Activated CD8-positive, alpha-beta T cell treated with anti-CD3 and anti-CD28 coated beads for 36 hours (primary cell): ENCODE data around the gene HEPN1. TPM values are rescaled to one million over a fixed set of nuclear protein-coding genes. Genes with fewer than 3 reads are reported as not detected.

Experiments
- ATAC-seq: fragments of 200-7000 bp; cut with Tn5 transposase; one replicate; pipeline ENCODE4 v1.10.0; 2021; ENCODE audit warnings: mild to moderate bottlenecking, moderate library complexity
- CTCF ChIA-PET: fragments of 350-600 bp; sonication (Branson Sonifier 250); formaldehyde crosslinking; loops from one replicate; lab custom pipeline; 2021; ENCODE audit warnings: antibody characterized with exemption; lab: Charles Lee
- POLR2A ChIA-PET: fragments of 350-600 bp; sonication (Branson Sonifier 250); formaldehyde crosslinking; loops from one replicate; lab custom pipeline; 2021; ENCODE audit warnings: antibody characterized with exemption; lab: Charles Lee
- DNase-seq: peaks from one replicate; pipeline ENCODE4 v3.0.0-alpha.2; 2020
- H3K27ac Mint-ChIP-seq: one replicate; pipeline ENCODE4 v1.8.0; 2021; ENCODE audit warnings: mild to moderate bottlenecking, mixed read lengths
- H3K27me3 Mint-ChIP-seq: one replicate; pipeline ENCODE4 v1.8.0; 2021; ENCODE audit warnings: mixed read lengths
- H3K36me3 Mint-ChIP-seq: one replicate; pipeline ENCODE4 v1.8.0; 2021; ENCODE audit warnings: low read depth, mixed read lengths
- H3K4me1 Mint-ChIP-seq: one replicate; pipeline ENCODE4 v1.8.0; 2021; ENCODE audit warnings: low read depth, mixed read lengths
- H3K4me3 Mint-ChIP-seq: one replicate; pipeline ENCODE4 v1.8.0; 2021; ENCODE audit warnings: mild to moderate bottlenecking, moderate library complexity, mixed read lengths
- H3K9me3 Mint-ChIP-seq: one replicate; pipeline ENCODE4 v1.8.0; 2021; ENCODE audit warnings: mixed read lengths
- CTCF ChIP-seq: fragments of 200-600 bp; IDR thresholded peaks from one replicate; pipeline ENCODE4 v1.8.0; 2022; ENCODE audit warnings: antibody characterized with exemption, mild to moderate bottlenecking
- intact Hi-C: fragments of 100-400 bp; cut with micrococcal nuclease; formaldehyde crosslinking; loops from one replicate; pipeline ENCODE4 v1.10.0; 2022
- total RNA-seq, 2 experiments: library from RNA; stranded (reverse); gene quantifications; one replicate each; pipeline ENCODE4 v1.2.3, GENCODE V29; 2021

The HEPN1 gene
- total RNA-seq, 2 experiments from 2014 or later, result not detected

GRCh38 chr11:124893781-124894401, 25.2 kb upstream of the HEPN1 start:
- intact Hi-C loops, result no loop called here
- H3K27ac Mint-ChIP-seq, result no peak overlapping the region
- ATAC-seq, result no peak

GRCh38 chr11:124894606-124895430, 24.2 kb upstream of the HEPN1 start:
- peaks cover 2% of the 10 kb centered on the region for H3K4me1 Mint-ChIP-seq
- H3K27me3 Mint-ChIP-seq, result peaks cover 3% of the 10 kb centered on the region
- H3K36me3 Mint-ChIP-seq, result no peaks in the 10 kb centered on the region
- DNase-seq (no peak), ATAC-seq (no peak)
- H3K4me3 Mint-ChIP-seq, result no peak overlapping the region
- intact Hi-C loops, result no loop called here
- no peak overlapping the region for H3K27ac Mint-ChIP-seq
- no peaks in the 10 kb centered on the region for H3K9me3 Mint-ChIP-seq
- ChIA-PET CTCF (no interaction called here), POLR2A (interaction anchor here (1.0 kb wide), 1 partner anchor 17 kb away, joined by 3 read pairs; no protein-coding TSS in a partner anchor)
- no peak for TF ChIP-seq CTCF

More at GRCh38 chr11:124893781-124894401, 25.2 kb upstream of the HEPN1 start:
- no peaks in the 10 kb centered on the region for H3K36me3 Mint-ChIP-seq
- H3K27me3 Mint-ChIP-seq, result no peaks in the 10 kb centered on the region
- no peaks in the 10 kb centered on the region for H3K9me3 Mint-ChIP-seq
- DNase-seq, result no peak
- ChIA-PET POLR2A (no interaction called here), CTCF (interaction anchor here (0.6 to 2.5 kb wide), 3 partner anchors 18 to 357 kb away, joined by 3 to 7 read pairs (median 4); no protein-coding TSS in a partner anchor)
- H3K4me1 Mint-ChIP-seq, result peaks cover 2% of the 10 kb centered on the region
- TF ChIP-seq CTCF, result no peak
- H3K4me3 Mint-ChIP-seq, result no peak overlapping the region

GRCh38 chr11:124895471-124895971, 23.5 kb upstream of the HEPN1 start:
- ChIA-PET POLR2A (interaction anchor here (1.0 kb wide), 1 partner anchor 16 kb away, joined by 3 read pairs; no protein-coding TSS in a partner anchor), CTCF (no interaction called here)
- Mint-ChIP-seq H3K27ac (no peak overlapping the region), H3K36me3 (no peaks in the 10 kb centered on the region), H3K4me3 (no peak overlapping the region), H3K4me1 (peaks cover 2% of the 10 kb centered on the region), H3K27me3 (peaks cover 4% of the 10 kb centered on the region), H3K9me3 (no peaks in the 10 kb centered on the region)
- no peak for TF ChIP-seq CTCF
- ATAC-seq (no peak), DNase-seq (no peak)
- intact Hi-C loops, result no loop called here

GRCh38 chr11:124896071-124896750, 22.8 kb upstream of the HEPN1 start:
- TF ChIP-seq CTCF, result no peak
- Mint-ChIP-seq H3K27me3 (peaks cover 4% of the 10 kb centered on the region), H3K4me1 (peaks cover 2% of the 10 kb centered on the region), H3K27ac (no peak overlapping the region), H3K9me3 (no peaks in the 10 kb centered on the region), H3K36me3 (no peaks in the 10 kb centered on the region), H3K4me3 (no peak overlapping the region)
- ChIA-PET CTCF (no interaction called here), POLR2A (interaction anchor here (1.0 kb wide), 1 partner anchor 15 kb away, joined by 3 read pairs; no protein-coding TSS in a partner anchor)
- ATAC-seq, result no peak
- intact Hi-C loops, result no loop called here
- no peak for DNase-seq
